GM19240 (cell line): Measurements from ENCODE around the gene IL36RN.

Experiments
- DNase-seq: peaks from one replicate; pipeline ENCODE4 v3.0.0; 2011; ENCODE audit warnings: low spot score; ENCODE audit not compliant: insufficient read length

Gene IL36RN

DNA sequence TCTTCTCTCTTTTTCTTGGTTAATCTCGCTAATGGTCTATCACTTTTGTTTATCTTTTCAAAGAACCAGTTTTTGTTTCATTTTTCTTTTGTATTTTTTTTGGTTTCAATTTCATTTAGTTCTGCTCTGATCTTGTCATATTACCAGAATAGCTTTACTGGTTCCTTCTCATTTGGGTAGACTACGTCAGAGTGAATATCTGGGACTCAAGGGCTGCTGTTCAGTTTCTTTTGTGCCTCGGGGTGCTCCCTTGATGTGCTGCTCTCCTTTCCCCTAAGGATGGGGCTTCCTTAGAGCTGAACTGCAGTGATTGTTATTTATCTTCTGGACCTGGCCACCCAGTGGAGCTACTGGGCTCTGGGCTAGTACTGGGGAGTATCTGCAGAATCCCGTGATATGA is 39.0 kb downstream of the IL36RN start:
- no peak for DNase-seq

DNA sequence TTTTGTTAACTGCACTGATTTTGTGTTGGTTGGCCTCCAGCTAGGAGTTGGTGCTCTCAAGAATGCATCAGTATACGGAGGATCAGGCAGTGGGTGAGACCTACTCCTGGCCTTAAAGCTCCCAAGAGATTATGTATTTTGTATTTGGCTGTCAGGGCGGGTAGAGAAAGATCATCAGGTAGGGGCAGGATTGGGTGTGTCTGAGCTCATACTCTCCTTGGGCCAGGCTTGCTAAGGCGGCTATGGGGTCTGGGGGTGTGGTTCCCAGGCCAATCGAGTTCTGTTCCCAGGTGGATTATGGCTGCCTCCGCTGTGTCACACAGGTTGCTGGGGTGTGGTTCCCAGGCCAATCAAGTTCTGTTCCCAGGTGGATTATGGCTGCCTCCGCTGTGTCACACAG is 39.5 kb downstream of the IL36RN start:
- no peak for DNase-seq

DNA sequence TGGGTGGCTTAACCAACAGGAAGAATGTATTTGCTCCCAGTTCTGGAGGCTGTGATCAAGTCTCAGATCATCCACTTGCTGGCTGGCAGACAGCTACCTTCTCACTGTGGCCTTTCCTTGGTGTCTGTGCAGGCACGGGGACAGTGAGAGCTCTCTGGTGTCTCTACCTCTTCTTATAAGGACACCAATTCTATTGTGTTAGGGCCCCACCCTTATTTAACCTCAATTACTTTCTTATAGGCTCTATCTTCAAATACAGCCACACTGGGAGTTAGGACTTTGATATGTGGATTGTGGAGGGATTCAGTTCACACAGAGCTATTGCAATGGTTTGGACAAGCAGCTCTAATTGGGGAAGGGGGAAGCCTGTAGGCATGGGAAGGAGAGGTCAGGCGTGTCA is 43.1 kb downstream of the IL36RN start:
- DNase-seq = no peak

DNA sequence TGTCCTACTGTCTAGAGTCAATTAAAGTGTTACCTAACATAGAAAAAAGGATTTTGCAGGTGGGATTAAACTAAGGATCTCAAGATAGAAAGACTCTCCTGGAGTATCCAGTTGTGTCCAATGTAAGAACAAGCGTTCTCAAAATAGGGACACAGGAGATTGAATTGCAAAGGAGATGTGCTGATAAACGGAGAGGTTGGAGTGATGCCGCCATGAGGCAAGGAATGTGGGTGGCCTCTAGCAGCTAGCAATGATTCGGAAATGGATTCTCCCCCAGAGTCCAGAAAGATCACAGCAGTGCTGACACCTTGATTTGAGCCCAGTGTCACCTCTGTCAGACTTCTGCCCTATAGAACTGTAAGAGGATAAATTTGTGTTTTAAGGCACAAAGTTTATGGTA is 44.3 kb downstream of the IL36RN start:
- DNase-seq = no peak

GRCh38 chr2:113104054-113104611 is 45.1 kb downstream of the IL36RN start:
- DNase-seq = no peak

- DNase-seq = no peak
These were observed 46.2 kb downstream of the IL36RN start for GRCh38 chr2:113105047-113105785.

GRCh38 chr2:113111121-113111520 is 52.1 kb downstream of the IL36RN start:
- DNase-seq = no peak

GRCh38 chr2:113111823-113112287 is 52.9 kb downstream of the IL36RN start:
- DNase-seq = no peak

- DNase-seq = no peak
These were observed 53.4 kb downstream of the IL36RN start for GRCh38 chr2:113112441-113112840.

GRCh38 chr2:113112871-113113270 is 53.9 kb downstream of the IL36RN start:
- DNase-seq = no peak

- no peak for DNase-seq
These were observed 54.8 kb downstream of the IL36RN start for GRCh38 chr2:113113807-113114206.
